HG03457 (cell line): ENCODE measurements around the gene RTN4IP1.
"Not testable (repeated sequence)": the region's sequence is repeated elsewhere in the genome, so short reads cannot be mapped to it uniquely, and the experiment has no call there.

Source experiments
- ATAC-seq: cut with Tn5 transposase; IDR thresholded peaks from one replicate; pipeline ENCODE4 v1.9.1; 2021; ENCODE audit warnings: moderate number of reproducible peaks; ENCODE audit not compliant: unreplicated experiment

The RTN4IP1 gene

GRCh38 chr6:106548926-106549455 is 80.3 kb downstream of the RTN4IP1 start:
- not testable (repeated sequence) for ATAC-seq

- no peak for ATAC-seq
Measured at GRCh38 chr6:106547601-106548453, 81.5 kb downstream of the RTN4IP1 start.

GRCh38 chr6:106546691-106547414 is 82.4 kb downstream of the RTN4IP1 start:
- ATAC-seq, result no peak

GRCh38 chr6:106546261-106546690 is 83.0 kb downstream of the RTN4IP1 start:
- ATAC-seq, result no peak

GRCh38 chr6:106540907-106541306 is 88.4 kb downstream of the RTN4IP1 start:
- ATAC-seq, result no peak

- no peak for ATAC-seq
Measured at GRCh38 chr6:106540432-106540831, 88.9 kb downstream of the RTN4IP1 start.

- no peak for ATAC-seq
Measured at GRCh38 chr6:106539936-106540335, 89.4 kb downstream of the RTN4IP1 start.

GRCh38 chr6:106538145-106538544 is 91.2 kb downstream of the RTN4IP1 start:
- no peak for ATAC-seq

GRCh38 chr6:106537662-106538061 is 91.6 kb downstream of the RTN4IP1 start:
- no peak for ATAC-seq

GRCh38 chr6:106536851-106537250 is 92.4 kb downstream of the RTN4IP1 start:
- no peak for ATAC-seq

GRCh38 chr6:106536357-106536756 is 92.9 kb downstream of the RTN4IP1 start:
- ATAC-seq, result no peak

- no peak for ATAC-seq
Measured at GRCh38 chr6:106535012-106535411, 94.3 kb downstream of the RTN4IP1 start.

- no peak for ATAC-seq
Measured at GRCh38 chr6:106534564-106534982, 94.7 kb downstream of the RTN4IP1 start.

- no peak for ATAC-seq
Measured at GRCh38 chr6:106534004-106534403, 95.3 kb downstream of the RTN4IP1 start.

- no peak for ATAC-seq
Measured at GRCh38 chr6:106533054-106533453, 96.2 kb downstream of the RTN4IP1 start.

- ATAC-seq, result no peak
Measured at GRCh38 chr6:106530502-106530901, 98.8 kb downstream of the RTN4IP1 start.

- ATAC-seq, result no peak
Measured at GRCh38 chr6:106530026-106530425, 99.3 kb downstream of the RTN4IP1 start.

- ATAC-seq, result no peak
Measured at GRCh38 chr6:106529438-106529837, 99.9 kb downstream of the RTN4IP1 start.

- no peak for ATAC-seq
Measured at GRCh38 chr6:106528521-106528920, 100.8 kb downstream of the RTN4IP1 start.

GRCh38 chr6:106527979-106528378 is 101.3 kb downstream of the RTN4IP1 start:
- no peak for ATAC-seq

- ATAC-seq, result no peak
Measured at GRCh38 chr6:106527117-106527516, 102.2 kb downstream of the RTN4IP1 start.

- ATAC-seq, result no peak
Measured at GRCh38 chr6:106525882-106526275, 103.4 kb downstream of the RTN4IP1 start.
